Thoracic aorta (tissue), 2 donors: ENCODE data around the gene COL2A1. TPM values are rescaled to one million over a fixed set of nuclear protein-coding genes. Genes with fewer than 3 reads are reported as not detected.
A peak's percentile ranks its signal among the peaks of the same experiment; 100 is the strongest.

Source experiments
- ATAC-seq: fragments of 150-250 bp; one replicate; pipeline ENCODE4 v1.8.0; 2017; ENCODE audit warnings: low read depth; ENCODE audit not compliant: insufficient number of reproducible peaks, low FRiP score
- DNase-seq: peaks from one replicate; pipeline ENCODE4 v3.0.0-alpha.2; 2020; ENCODE audit warnings: low spot score
- H3K27ac ChIP-seq, 2 donors: fragments of 200-600 bp; sonication (generic); 1 replicate in 1 of 2; 2 replicates in 1 of 2; pipeline ENCODE4 v1.5.1; 2016; ENCODE audit warnings: mild to moderate bottlenecking in 2 of 2, moderate library complexity in 2 of 2
- H3K27me3 ChIP-seq: fragments of 200-600 bp; sonication (generic); replicated peaks from 2 replicates; pipeline ENCODE4 v1.6.0; 2016; ENCODE audit warnings: mild to moderate bottlenecking; ENCODE audit not compliant: insufficient read depth
- H3K36me3 ChIP-seq: fragments of 200-600 bp; sonication (generic); one replicate; pipeline ENCODE4 v1.5.1; 2016
- H3K4me1 ChIP-seq, 2 donors: fragments of 200-600 bp; sonication (generic); 1 replicate in 1 of 2; 2 replicates in 1 of 2; pipeline versions ENCODE4 v1.5.1 to v1.6.0; 2016; ENCODE audit warnings: low read depth in 2 of 2, mild to moderate bottlenecking in 1 of 2; ENCODE audit not compliant: control insufficient read depth in 1 of 2
- H3K4me3 ChIP-seq: fragments of 200-600 bp; sonication (generic); 2 replicates; pipeline ENCODE4 v1.5.1; 2016; ENCODE audit warnings: mild to moderate bottlenecking
- H3K9me3 ChIP-seq: fragments of 200-600 bp; sonication (generic); 2 replicates; pipeline ENCODE4 v1.5.1; 2016
- CTCF ChIP-seq: fragments of 200-600 bp; sonication (generic); IDR thresholded peaks from one replicate; pipeline ENCODE4 v1.5.1; 2019; ENCODE audit warnings: antibody characterized with exemption
- total RNA-seq, 2 donors: library from RNA; depleted of rRNA; stranded (reverse); fragments of >200 nt; gene quantifications; one replicate each; pipeline versions ENCODE4 v1.1.0 to v1.2.3, GENCODE V29; 2016

Gene COL2A1
- total RNA-seq: under 1 TPM in 1 of 2 donors, not detected in 1; 0.14 TPM

GRCh38 chr12:48004053-48004941, at the start of gene COL2A1:
Gene COL2A1 (minus strand): TSS chr12:48004476. CDS start chr12:48004321, 155 bp downstream.
- no peak for TF ChIP-seq CTCF
- H3K27ac ChIP-seq: no peak within 1 kb of the TSS
- DNase-seq: no peak

GRCh38 chr12:48053883-48054282, 49.6 kb upstream of the COL2A1 start:
- Histone ChIP-seq H3K4me3 (no peak overlapping the region), H3K36me3 (peaks cover 6% of the 10 kb centered on the region), H3K27me3 (no peaks in the 10 kb centered on the region), H3K9me3 (no peaks in the 10 kb centered on the region), H3K27ac (no peak overlapping the region), H3K4me1 (no peaks in the 10 kb centered on the region)
- no peak for ATAC-seq
- DNase-seq: no peak
- TF ChIP-seq CTCF: no peak

More at GRCh38 chr12:48004053-48004941, at the start of gene COL2A1:
- peak within 1 kb of the TSS; percentile 61 for H3K4me3 ChIP-seq
- H3K36me3 ChIP-seq: no peaks in the 10 kb centered on the region
- no peaks in the 10 kb centered on the region for H3K9me3 ChIP-seq
- peaks cover 19% of the 10 kb centered on the region for H3K27me3 ChIP-seq
- H3K4me1 ChIP-seq: peaks cover 19 to 47% of the 10 kb centered on the region in 2 donors
- no peak for ATAC-seq

GRCh38 chr12:48053122-48053521, 48.8 kb upstream of the COL2A1 start:
- Histone ChIP-seq H3K4me1 (no peaks in the 10 kb centered on the region), H3K9me3 (no peaks in the 10 kb centered on the region), H3K27me3 (no peaks in the 10 kb centered on the region), H3K27ac (no peak overlapping the region), H3K4me3 (no peak overlapping the region), H3K36me3 (peaks cover under 1% of the 10 kb centered on the region)
- TF ChIP-seq CTCF: no peak
- ATAC-seq (no peak), DNase-seq (no peak)

GRCh38 chr12:48051681-48052080, 47.4 kb upstream of the COL2A1 start:
- H3K27ac ChIP-seq: no peak overlapping the region
- H3K36me3 ChIP-seq: peaks cover 13% of the 10 kb centered on the region
- H3K9me3 ChIP-seq: no peaks in the 10 kb centered on the region
- DNase-seq (no peak), ATAC-seq (no peak)
- no peaks in the 10 kb centered on the region for H3K4me1 ChIP-seq
- H3K4me3 ChIP-seq: no peak overlapping the region
- H3K27me3 ChIP-seq: no peaks in the 10 kb centered on the region
- no peak for TF ChIP-seq CTCF

- H3K4me1 ChIP-seq: no peaks in the 10 kb centered on the region
- DNase-seq (no peak), ATAC-seq (no peak)
- no peaks in the 10 kb centered on the region for H3K9me3 ChIP-seq
- no peak overlapping the region for H3K4me3 ChIP-seq
- H3K27ac ChIP-seq: no peak overlapping the region
- no peak for TF ChIP-seq CTCF
- no peaks in the 10 kb centered on the region for H3K27me3 ChIP-seq
- H3K36me3 ChIP-seq: peaks cover 19% of the 10 kb centered on the region
Measured at GRCh38 chr12:48050174-48050573, 45.9 kb upstream of the COL2A1 start.
